HEK293 (cell line): ENCODE measurements around the gene DPM1.

Source experiments
- CTCF ChIA-PET: fragments of 350-600 bp; formaldehyde crosslinking; extraction: SDS; loops from one replicate; lab custom pipeline; 2021; ENCODE audit warnings: antibody characterized with exemption; lab: Yijun Ruan, JAX
- POLR2A ChIA-PET: fragments of 300-600 bp; formaldehyde crosslinking; extraction: SDS; loops from one replicate; lab custom pipeline; 2020; ENCODE audit warnings: antibody characterized with exemption, inconsistent platforms; lab: Yijun Ruan, JAX
- H3K27ac ChIP-seq: fragments of 200-500 bp; sonication (Bioruptor generic); 2 replicates; pipeline ENCODE4 v1.5.1; 2014; ENCODE audit warnings: low read depth, low read length, control low read depth, inconsistent platforms; ENCODE audit errors: extremely low read depth
- H3K36me3 ChIP-seq, 2 experiments: fragments of 200-500 bp in 1 of 2; sonication (Bioruptor generic) in 1 of 2; 1 replicate in 1 of 2; 2 replicates in 1 of 2; pipeline ENCODE4 v1.5.1; 2014 to 2017; ENCODE audit warnings: inconsistent platforms in 2 of 2, low read length in 2 of 2; ENCODE audit not compliant: control insufficient read depth in 2 of 2, insufficient read depth in 1 of 2
- H3K4me1 ChIP-seq: fragments of 200-500 bp; sonication (Bioruptor generic); 2 replicates; pipeline ENCODE4 v1.5.1; 2014; ENCODE audit warnings: mild to moderate bottlenecking, low read length, inconsistent platforms; ENCODE audit not compliant: control insufficient read depth, insufficient read depth
- H3K4me3 ChIP-seq: 2 replicates; pipeline ENCODE4 v1.5.1; 2011; ENCODE audit warnings: low read depth, mild to moderate bottlenecking, control low read depth, low read length, moderate library complexity
- H3K9me3 ChIP-seq: fragments of 200-500 bp; sonication (Bioruptor generic); 2 replicates; pipeline ENCODE4 v1.5.1; 2014; ENCODE audit warnings: low read depth, low read length, inconsistent platforms; ENCODE audit not compliant: control insufficient read depth, insufficient read depth
- HOXD13 ChIP-seq: sonication (generic); formaldehyde crosslinking; IDR thresholded peaks from 2 replicates; pipeline ENCODE4 v1.8.0; 2022; ENCODE audit warnings: missing genetic modification reagents, borderline replicate concordance
- SCRT1 ChIP-seq: fragments of 450-650 bp; formaldehyde crosslinking; IDR thresholded peaks from 2 replicates; pipeline ENCODE4 v1.5.1; 2016; ENCODE audit warnings: missing biosample characterization, missing genetic modification characterization, borderline replicate concordance
- SCRT2 ChIP-seq: fragments of 450-650 bp; formaldehyde crosslinking; IDR thresholded peaks from 2 replicates; pipeline ENCODE4 v1.5.1; 2016; ENCODE audit warnings: missing biosample characterization, missing genetic modification characterization
- SP2 ChIP-seq: fragments of 450-650 bp; formaldehyde crosslinking; IDR thresholded peaks from 2 replicates; pipeline ENCODE4 v1.5.1; 2016; ENCODE audit warnings: missing biosample characterization, missing genetic modification characterization
- YY1 ChIP-seq: fragments of 450-650 bp; formaldehyde crosslinking; IDR thresholded peaks from 2 replicates; pipeline ENCODE4 v1.5.1; 2018; ENCODE audit warnings: missing biosample characterization, missing genetic modification characterization
- ZBTB26 ChIP-seq: fragments of 450-650 bp; formaldehyde crosslinking; optimal IDR thresholded peaks from 2 replicates; pipeline ENCODE3; 2016; ENCODE audit warnings: missing biosample characterization, mild to moderate bottlenecking, missing genetic modification characterization
- ZNF148 ChIP-seq: fragments of 450-650 bp; formaldehyde crosslinking; IDR thresholded peaks from 2 replicates; pipeline ENCODE4 v1.5.0; 2017; ENCODE audit warnings: missing biosample characterization, missing genetic modification characterization, borderline replicate concordance
- ZNF169 ChIP-seq: fragments of 450-650 bp; formaldehyde crosslinking; IDR thresholded peaks from 2 replicates; pipeline ENCODE4 v1.5.1; 2016; ENCODE audit warnings: missing biosample characterization, missing genetic modification characterization
- ZNF19 ChIP-seq: fragments of 450-650 bp; formaldehyde crosslinking; IDR thresholded peaks from 2 replicates; pipeline ENCODE4; 2016; ENCODE audit warnings: missing biosample characterization, missing genetic modification characterization, low read depth
- ZNF280C ChIP-seq: fragments of 450-650 bp; formaldehyde crosslinking; IDR thresholded peaks from 2 replicates; pipeline ENCODE4 v1.5.1; 2016; ENCODE audit warnings: missing biosample characterization, missing genetic modification characterization
- ZNF423 ChIP-seq: fragments of 450-650 bp; formaldehyde crosslinking; IDR thresholded peaks from 2 replicates; pipeline ENCODE4 v1.5.1; 2016; ENCODE audit warnings: missing biosample characterization, missing genetic modification characterization
- ZNF433 ChIP-seq: fragments of 450-650 bp; formaldehyde crosslinking; IDR thresholded peaks from 2 replicates; pipeline ENCODE4 v1.5.1; 2016; ENCODE audit warnings: missing biosample characterization, missing genetic modification characterization, low read depth
- ZNF501 ChIP-seq: fragments of 450-650 bp; formaldehyde crosslinking; IDR thresholded peaks from 2 replicates; pipeline ENCODE4 v1.5.1; 2016; ENCODE audit warnings: missing biosample characterization, missing genetic modification characterization
- ZNF600 ChIP-seq: fragments of 450-650 bp; formaldehyde crosslinking; IDR thresholded peaks from 2 replicates; pipeline ENCODE4 v1.5.1; 2016; ENCODE audit warnings: missing biosample characterization, missing genetic modification characterization
- ZNF624 ChIP-seq: fragments of 450-650 bp; formaldehyde crosslinking; IDR thresholded peaks from 2 replicates; pipeline ENCODE4 v1.5.1; 2017; ENCODE audit warnings: missing biosample characterization, missing genetic modification characterization
- ZNF629 ChIP-seq: fragments of 450-650 bp; formaldehyde crosslinking; IDR thresholded peaks from 2 replicates; pipeline ENCODE4 v1.5.1; 2017; ENCODE audit warnings: missing biosample characterization, missing genetic modification characterization

Gene DPM1

GRCh38 chr20:51003753-51004152 is 45.4 kb upstream of the DPM1 start:
- POLR2A ChIA-PET = no interaction called here

GRCh38 chr20:51002633-51003032 is 44.3 kb upstream of the DPM1 start:
- no peak overlapping the region for H3K27ac ChIP-seq
- H3K4me1 ChIP-seq = no peaks in the 10 kb centered on the region
- CTCF ChIA-PET = interaction anchor here (1.1 kb wide), 1 partner anchor 12 kb away, joined by 3 read pairs; no protein-coding TSS in a partner anchor
- POLR2A ChIA-PET = no interaction called here
- peaks cover 0 to 28% of the 10 kb centered on the region in 2 experiments; a peak in 1 of 3 replicates for H3K36me3 ChIP-seq
- H3K4me3 ChIP-seq = no peak overlapping the region
- no peaks in the 10 kb centered on the region for H3K9me3 ChIP-seq
- TF ChIP-seq SCRT2 (peak; percentile 91), ZNF169 (tag by site-specific recombination) (no peak), SCRT1 (tag by site-specific recombination) (peak; percentile 56; the same call in 1 of the 2 replicates), ZNF501 (tag by site-specific recombination) (no peak)
- TF ChIP-seq, all 188 proteins: peak for 2

More at GRCh38 chr20:51003753-51004152, 45.4 kb upstream of the DPM1 start:
- no peak overlapping the region for H3K4me3 ChIP-seq
- TF ChIP-seq HOXD13 (CRISPR knock-in tag) (no peak), ZBTB26 (tag by site-specific recombination) (no peak), ZNF148 (tag by site-specific recombination) (no peak), ZNF423 (no peak), ZNF280C (tag by site-specific recombination) (no peak), ZNF433 (tag by site-specific recombination) (no peak), ZNF629 (no peak), YY1 (tag by site-specific recombination) (no peak), ZNF624 (tag by site-specific recombination) (no peak), SP2 (tag by site-specific recombination) (no peak), SCRT2 (no peak), ZNF600 (tag by site-specific recombination) (no peak), ZNF19 (tag by site-specific recombination) (no peak)
- TF ChIP-seq, all 188 proteins: peak for 0
- no peaks in the 10 kb centered on the region for H3K4me1 ChIP-seq
- H3K27ac ChIP-seq = no peak overlapping the region
- H3K9me3 ChIP-seq = no peaks in the 10 kb centered on the region
- CTCF ChIA-PET = interaction anchor here (1.2 kb wide), 1 partner anchor 11 kb away, joined by 5 read pairs; no protein-coding TSS in a partner anchor
- peaks cover 0 to 31% of the 10 kb centered on the region in 2 experiments; a peak in 1 of 3 replicates for H3K36me3 ChIP-seq
